Epithelial cell of esophagus (primary cell): ENCODE measurements around the gene CCNB1.
A peak's percentile ranks its signal among the peaks of the same experiment; 100 is the strongest.

ENCODE experiments used
- DNase-seq: peaks from one replicate; pipeline ENCODE4 v3.0.0; 2010; ENCODE audit warnings: low read depth
- H3K4me3 ChIP-seq: 2 replicates; pipeline ENCODE4 v1.5.1; 2011; ENCODE audit warnings: mild to moderate bottlenecking, low read length, control low read depth
- CTCF ChIP-seq: IDR thresholded peaks from 2 replicates; pipeline ENCODE4 v1.5.1; 2011; ENCODE audit warnings: low read depth, mild to moderate bottlenecking, low read length, control low read depth, inconsistent platforms; ENCODE audit not compliant: insufficient read depth; ENCODE audit errors: missing control alignments

CCNB1 gene

GRCh38 chr5:69184621-69185020 is 17.7 kb downstream of the CCNB1 start:
- DNase-seq = no peak
- TF ChIP-seq CTCF = no peak
- no peak overlapping the region for H3K4me3 ChIP-seq

GRCh38 chr5:69187342-69187741 is 20.4 kb downstream of the CCNB1 start:
- DNase-seq = no peak
- no peak overlapping the region for H3K4me3 ChIP-seq
- TF ChIP-seq CTCF = no peak

- peak overlapping the region; percentile 98 for H3K4me3 ChIP-seq
- no peak for DNase-seq
These were observed 21.8 kb downstream of the CCNB1 start for GRCh38 chr5:69188811-69189161.

GRCh38 chr5:69189162-69190086 is 22.5 kb downstream of the CCNB1 start, which contains the start of gene CENPH:
Gene CENPH (plus strand): TSS chr5:69189583. CDS start chr5:69189635, 52 bp downstream.
- H3K4me3 ChIP-seq = peak within 1 kb of the TSS; percentile 98
- DNase-seq = peak; percentile 85
- no peak for TF ChIP-seq CTCF

More at GRCh38 chr5:69188811-69189161, 21.8 kb downstream of the CCNB1 start:
- no peak for TF ChIP-seq CTCF

GRCh38 chr5:69202497-69202896 is 35.5 kb downstream of the CCNB1 start:
- no peak for TF ChIP-seq CTCF
- no peak overlapping the region for H3K4me3 ChIP-seq
- DNase-seq = no peak

GRCh38 chr5:69206528-69207190 is 39.7 kb downstream of the CCNB1 start:
- no peak for TF ChIP-seq CTCF
- peak; percentile 55 for DNase-seq
- H3K4me3 ChIP-seq = no peak overlapping the region
